ENCODE measurements around the gene FBXO31.

The FBXO31 gene

DNA sequence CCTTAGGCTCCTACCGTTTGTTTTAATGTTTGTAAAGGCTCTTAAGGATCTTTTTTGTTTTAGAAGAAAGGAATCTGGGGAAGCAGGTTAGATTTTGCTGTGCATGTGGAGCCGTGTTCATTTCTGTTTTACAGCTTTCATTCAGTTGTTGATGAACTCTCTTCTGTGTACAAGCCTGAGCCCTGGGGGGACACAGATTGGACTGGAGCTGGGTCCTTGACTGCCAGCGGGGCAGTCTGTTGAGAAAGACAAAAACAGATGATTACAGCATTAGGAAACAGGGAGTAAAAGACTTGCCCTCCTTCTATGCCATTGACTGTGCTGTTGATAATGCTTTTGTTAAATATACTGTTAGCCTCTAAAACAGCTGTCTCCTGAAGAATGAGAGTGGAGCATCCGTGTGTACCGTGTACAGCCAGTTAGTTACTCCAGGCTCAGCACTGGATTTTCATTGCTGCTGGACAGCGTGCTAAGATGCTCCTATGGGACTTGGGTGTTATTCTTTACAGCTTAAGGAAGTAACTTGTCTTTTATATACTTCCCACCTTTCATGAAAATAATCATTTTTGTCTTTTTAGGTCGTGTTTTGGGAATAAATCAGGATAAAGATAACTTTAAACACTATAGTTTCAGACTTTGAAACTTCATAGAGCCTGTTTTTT lies 11.7 kb upstream of the FBXO31 start:
- peaks cover 35% of the 10 kb centered on the region for H3K4me1 ChIP-seq (ENCODE audit: insufficient read depth, low read length)
- H3K27ac ChIP-seq (ENCODE audit: low read length), result no peak overlapping the region
- no peak overlapping the region for H3K4me3 ChIP-seq (ENCODE audit: low read depth in 1 of 2, low read length in 2 of 2)
- peaks cover 20% of the 10 kb centered on the region for H3K36me3 ChIP-seq (ENCODE audit: insufficient read depth, low read length)
- H3K4me2 ChIP-seq (ENCODE audit: insufficient read depth, low read length), result peak overlapping the region; percentile 96; the same call in 1 of the 2 replicates
- ATAC-seq (ENCODE audit: insufficient read depth, low read depth) (no peak), DNase-seq (no peak)
- H2AFZ ChIP-seq (ENCODE audit: low read depth, low read length), result no peak overlapping the region
- H3K27me3 ChIP-seq (ENCODE audit: insufficient read depth, low read length, poor library complexity), result no peaks in the 10 kb centered on the region
- H3K79me2 ChIP-seq (ENCODE audit: insufficient read depth, low read length), result peaks cover 80% of the 10 kb centered on the region
- H4K20me1 ChIP-seq (ENCODE audit: insufficient read depth, low read length), result peaks cover 35% of the 10 kb centered on the region
- H3K9me3 ChIP-seq (ENCODE audit: insufficient read depth, low read length, severe bottlenecking), result no peaks in the 10 kb centered on the region
- TF ChIP-seq, protein P1, sequence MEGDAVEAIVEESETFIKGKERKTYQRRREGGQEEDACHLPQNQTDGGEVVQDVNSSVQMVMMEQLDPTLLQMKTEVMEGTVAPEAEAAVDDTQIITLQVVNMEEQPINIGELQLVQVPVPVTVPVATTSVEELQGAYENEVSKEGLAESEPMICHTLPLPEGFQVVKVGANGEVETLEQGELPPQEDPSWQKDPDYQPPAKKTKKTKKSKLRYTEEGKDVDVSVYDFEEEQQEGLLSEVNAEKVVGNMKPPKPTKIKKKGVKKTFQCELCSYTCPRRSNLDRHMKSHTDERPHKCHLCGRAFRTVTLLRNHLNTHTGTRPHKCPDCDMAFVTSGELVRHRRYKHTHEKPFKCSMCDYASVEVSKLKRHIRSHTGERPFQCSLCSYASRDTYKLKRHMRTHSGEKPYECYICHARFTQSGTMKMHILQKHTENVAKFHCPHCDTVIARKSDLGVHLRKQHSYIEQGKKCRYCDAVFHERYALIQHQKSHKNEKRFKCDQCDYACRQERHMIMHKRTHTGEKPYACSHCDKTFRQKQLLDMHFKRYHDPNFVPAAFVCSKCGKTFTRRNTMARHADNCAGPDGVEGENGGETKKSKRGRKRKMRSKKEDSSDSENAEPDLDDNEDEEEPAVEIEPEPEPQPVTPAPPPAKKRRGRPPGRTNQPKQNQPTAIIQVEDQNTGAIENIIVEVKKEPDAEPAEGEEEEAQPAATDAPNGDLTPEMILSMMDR (IDR thresholded peaks at IDR 0.05; ENCODE audit: borderline replicate concordance, extremely low read depth, low read length, poor library complexity, severe bottlenecking), result no peak
- no peak for TF ChIP-seq EZH2 (IDR thresholded peaks at IDR 0.05; ENCODE audit: borderline replicate concordance, low read depth, low read length, severe bottlenecking)
- no peak overlapping the region for H3K9ac ChIP-seq (ENCODE audit: low read depth, low read length)

DNA sequence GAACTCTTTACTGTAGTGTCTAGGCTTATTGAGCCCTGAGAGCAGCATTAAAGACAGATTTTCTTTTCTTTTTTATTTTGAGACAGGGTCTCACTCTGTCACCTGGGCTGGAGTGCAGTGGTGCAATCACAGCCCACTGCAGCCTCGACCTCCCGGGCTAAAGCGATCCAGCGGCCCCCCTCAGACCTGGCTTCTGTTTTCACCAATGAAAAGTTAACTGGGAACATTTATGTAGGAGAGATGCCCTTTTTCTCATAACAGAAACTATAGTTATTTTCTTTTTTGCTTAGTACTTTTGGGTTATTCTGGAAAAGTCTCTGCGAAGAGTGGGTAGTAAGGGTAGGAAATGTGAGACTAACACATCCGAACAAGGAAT lies 10.1 kb upstream of the FBXO31 start:
- Histone ChIP-seq H3K79me2 (ENCODE audit: insufficient read depth, low read length) (peaks cover 82% of the 10 kb centered on the region), H3K4me1 (ENCODE audit: insufficient read depth, low read length) (peaks cover 45% of the 10 kb centered on the region), H3K4me3 (ENCODE audit: low read depth in 1 of 2, low read length in 2 of 2) (peak overlapping the region; percentile 61 to 68; a peak in 3 of 4 replicates), H3K4me2 (ENCODE audit: insufficient read depth, low read length) (peak overlapping the region; percentile 96), H4K20me1 (ENCODE audit: insufficient read depth, low read length) (peaks cover 35% of the 10 kb centered on the region), H3K9ac (ENCODE audit: low read depth, low read length) (peak overlapping the region; percentile 97; the same call in 1 of the 2 replicates), H2AFZ (ENCODE audit: low read depth, low read length) (no peak overlapping the region), H3K9me3 (ENCODE audit: insufficient read depth, low read length, severe bottlenecking) (no peaks in the 10 kb centered on the region), H3K27me3 (ENCODE audit: insufficient read depth, low read length, poor library complexity) (no peaks in the 10 kb centered on the region), H3K27ac (ENCODE audit: low read length) (no peak overlapping the region; the same call in 1 of the 2 replicates), H3K36me3 (ENCODE audit: insufficient read depth, low read length) (peaks cover 10% of the 10 kb centered on the region)
- no peak for ATAC-seq (ENCODE audit: insufficient read depth, low read depth)
- TF ChIP-seq EZH2 (IDR thresholded peaks at IDR 0.05; ENCODE audit: borderline replicate concordance, low read depth, low read length, severe bottlenecking), result no peak
- TF ChIP-seq, protein P1 (IDR thresholded peaks at IDR 0.05; ENCODE audit: borderline replicate concordance, extremely low read depth, low read length, poor library complexity, severe bottlenecking), result no peak
- DNase-seq, result no peak

DNA sequence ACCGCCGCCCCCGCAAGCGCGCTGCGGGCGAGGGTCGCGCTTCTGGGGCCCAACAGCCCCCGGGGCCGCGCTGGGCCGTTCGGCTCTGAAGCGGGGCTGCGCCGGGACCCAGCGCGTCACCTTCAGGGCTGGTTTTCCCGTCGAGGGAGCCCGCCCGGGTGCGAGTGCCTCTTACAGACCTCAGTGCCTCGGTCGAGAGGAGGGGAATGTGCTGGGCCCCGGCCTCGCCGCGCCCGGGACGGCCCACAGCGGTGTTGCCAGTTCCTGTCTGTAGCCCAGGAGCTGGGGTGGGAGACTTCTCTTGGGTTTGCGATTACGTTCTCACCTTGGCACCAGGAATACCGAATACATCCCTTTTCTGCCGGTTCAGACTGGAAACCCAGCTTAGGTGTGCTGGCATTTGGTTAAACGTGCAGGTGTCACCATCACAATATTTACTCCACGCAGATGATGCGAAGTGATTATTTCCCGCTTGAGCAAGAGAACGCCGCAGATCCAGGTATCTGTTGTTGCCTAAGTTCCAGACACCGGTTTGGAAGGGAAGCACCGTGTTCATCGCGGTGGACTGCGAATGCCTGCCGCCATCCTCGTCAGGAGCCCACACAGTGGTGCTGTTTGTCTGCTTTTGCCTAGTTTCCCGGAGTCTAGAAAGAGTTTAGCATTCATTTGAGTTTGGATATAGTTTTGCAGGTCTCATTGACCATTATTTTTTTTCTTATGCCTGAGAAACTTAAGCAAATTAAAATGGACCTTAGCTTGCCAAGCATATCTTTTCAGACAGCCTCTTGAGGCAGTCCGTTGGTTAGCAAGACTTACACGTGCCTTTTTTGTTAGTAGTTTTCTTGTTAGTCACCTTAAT lies 9.5 kb upstream of the FBXO31 start:
- H3K27ac ChIP-seq (ENCODE audit: low read length), result peak overlapping the region; percentile 51
- TF ChIP-seq EZH2 (IDR thresholded peaks at IDR 0.05; ENCODE audit: borderline replicate concordance, low read depth, low read length, severe bottlenecking), result no peak
- TF ChIP-seq, protein P1 (IDR thresholded peaks at IDR 0.05; ENCODE audit: borderline replicate concordance, extremely low read depth, low read length, poor library complexity, severe bottlenecking), result peak; percentile 48
- H3K27me3 ChIP-seq (ENCODE audit: insufficient read depth, low read length, poor library complexity), result no peaks in the 10 kb centered on the region
- ATAC-seq (ENCODE audit: insufficient read depth, low read depth) (0 out of 3 replicates have a peak, but pooled peaks have one; percentile 17), DNase-seq (peak; percentile 50)
- H3K4me3 ChIP-seq (ENCODE audit: low read depth in 1 of 2, low read length in 2 of 2), result peak overlapping the region; percentile 61 to 68; a peak in 3 of 4 replicates
- no peaks in the 10 kb centered on the region for H3K9me3 ChIP-seq (ENCODE audit: insufficient read depth, low read length, severe bottlenecking)
- peaks cover 76% of the 10 kb centered on the region for H3K79me2 ChIP-seq (ENCODE audit: insufficient read depth, low read length)
- H3K9ac ChIP-seq (ENCODE audit: low read depth, low read length), result peak overlapping the region; percentile 97
- peaks cover 5% of the 10 kb centered on the region; the same call in 1 of the 2 replicates for H3K36me3 ChIP-seq (ENCODE audit: insufficient read depth, low read length)
- H3K4me2 ChIP-seq (ENCODE audit: insufficient read depth, low read length), result peak overlapping the region; percentile 96
- peaks cover 30% of the 10 kb centered on the region for H4K20me1 ChIP-seq (ENCODE audit: insufficient read depth, low read length)
- peaks cover 51% of the 10 kb centered on the region for H3K4me1 ChIP-seq (ENCODE audit: insufficient read depth, low read length)
- peak overlapping the region; percentile 23; the same call in 1 of the 2 replicates for H2AFZ ChIP-seq (ENCODE audit: low read depth, low read length)
